GM06990 (cell line): ENCODE measurements around the gene IQSEC3.
"Not testable (repeated sequence)": the region's sequence is repeated elsewhere in the genome, so short reads cannot be mapped to it uniquely, and the experiment has no call there.

Experiments
- DNase-seq: peaks from one replicate; pipeline ENCODE4 v3.0.0-alpha.2; 2011; ENCODE audit not compliant: insufficient read length; ENCODE audit errors: extremely low read depth
- H3K27me3 ChIP-seq: replicated peaks from 2 replicates; pipeline ENCODE4 v1.6.0; 2011; ENCODE audit warnings: low read length; ENCODE audit not compliant: control insufficient read depth, insufficient read depth
- H3K36me3 ChIP-seq: 2 replicates; pipeline ENCODE4 v1.5.1; 2011; ENCODE audit warnings: low read length; ENCODE audit not compliant: control insufficient read depth, insufficient read depth
- H3K4me3 ChIP-seq: replicated peaks from 2 replicates; pipeline ENCODE4 v1.5.1; 2011; ENCODE audit warnings: low read depth, mild to moderate bottlenecking, control low read depth, low read length
- TF ChIP-seq, protein P1 (sequence below): IDR thresholded peaks from 2 replicates; pipeline ENCODE4 v1.5.1; 2011; ENCODE audit warnings: low read length, control low read depth, mild to moderate bottlenecking, inconsistent platforms; ENCODE audit not compliant: insufficient read depth, poor library complexity, severe bottlenecking

The IQSEC3 gene

DNA sequence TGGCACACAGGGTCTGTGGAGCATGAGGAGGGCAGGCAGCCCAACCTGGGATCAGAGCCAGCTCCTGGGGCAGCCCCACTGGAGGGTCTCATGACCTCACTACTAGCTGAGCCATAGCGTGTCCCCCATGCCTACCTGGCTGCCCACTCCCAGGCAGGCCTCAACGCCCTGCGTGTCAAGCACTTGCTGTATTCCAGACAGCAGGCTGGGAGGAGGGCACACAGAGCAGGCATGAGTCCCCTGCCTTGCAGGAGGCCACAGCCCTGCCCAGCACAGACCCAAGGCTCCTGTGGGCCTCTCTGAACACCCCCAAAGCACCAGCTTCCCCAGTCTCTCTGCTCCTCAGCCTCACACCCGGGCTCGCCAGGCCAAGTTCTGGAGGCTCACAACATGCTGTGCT is 64.0 kb downstream of the IQSEC3 start:
- DNase-seq, result no peak
- Histone ChIP-seq H3K4me3 (no peak overlapping the region), H3K36me3 (no peaks in the 10 kb centered on the region), H3K27me3 (peaks cover 1% of the 10 kb centered on the region)
- TF ChIP-seq, protein P1, sequence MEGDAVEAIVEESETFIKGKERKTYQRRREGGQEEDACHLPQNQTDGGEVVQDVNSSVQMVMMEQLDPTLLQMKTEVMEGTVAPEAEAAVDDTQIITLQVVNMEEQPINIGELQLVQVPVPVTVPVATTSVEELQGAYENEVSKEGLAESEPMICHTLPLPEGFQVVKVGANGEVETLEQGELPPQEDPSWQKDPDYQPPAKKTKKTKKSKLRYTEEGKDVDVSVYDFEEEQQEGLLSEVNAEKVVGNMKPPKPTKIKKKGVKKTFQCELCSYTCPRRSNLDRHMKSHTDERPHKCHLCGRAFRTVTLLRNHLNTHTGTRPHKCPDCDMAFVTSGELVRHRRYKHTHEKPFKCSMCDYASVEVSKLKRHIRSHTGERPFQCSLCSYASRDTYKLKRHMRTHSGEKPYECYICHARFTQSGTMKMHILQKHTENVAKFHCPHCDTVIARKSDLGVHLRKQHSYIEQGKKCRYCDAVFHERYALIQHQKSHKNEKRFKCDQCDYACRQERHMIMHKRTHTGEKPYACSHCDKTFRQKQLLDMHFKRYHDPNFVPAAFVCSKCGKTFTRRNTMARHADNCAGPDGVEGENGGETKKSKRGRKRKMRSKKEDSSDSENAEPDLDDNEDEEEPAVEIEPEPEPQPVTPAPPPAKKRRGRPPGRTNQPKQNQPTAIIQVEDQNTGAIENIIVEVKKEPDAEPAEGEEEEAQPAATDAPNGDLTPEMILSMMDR, result no peak

DNA sequence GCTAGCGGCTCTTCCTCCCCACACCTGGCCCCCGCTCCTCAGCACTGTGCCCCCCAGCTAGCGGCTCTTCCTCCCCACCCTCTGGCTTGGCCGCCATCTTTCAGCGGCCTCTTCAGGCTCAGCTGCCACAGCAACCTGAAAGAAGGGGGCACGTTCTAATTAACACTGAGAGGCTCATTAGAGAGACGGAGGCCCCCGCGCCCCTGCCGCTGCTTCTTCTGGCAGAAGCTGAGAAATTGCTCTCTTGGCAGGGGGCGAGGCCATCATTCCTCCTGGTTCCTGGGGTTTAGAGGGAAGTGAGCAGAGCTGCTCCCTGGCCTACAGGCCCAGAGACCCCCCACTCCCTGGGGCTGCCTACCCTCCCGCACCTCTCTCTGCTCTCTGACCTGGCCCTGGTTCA is 64.4 kb downstream of the IQSEC3 start:
- DNase-seq, result no peak
- Histone ChIP-seq H3K36me3 (no peaks in the 10 kb centered on the region), H3K27me3 (peaks cover 1% of the 10 kb centered on the region), H3K4me3 (no peak overlapping the region)
- TF ChIP-seq, protein P1, result no peak

DNA sequence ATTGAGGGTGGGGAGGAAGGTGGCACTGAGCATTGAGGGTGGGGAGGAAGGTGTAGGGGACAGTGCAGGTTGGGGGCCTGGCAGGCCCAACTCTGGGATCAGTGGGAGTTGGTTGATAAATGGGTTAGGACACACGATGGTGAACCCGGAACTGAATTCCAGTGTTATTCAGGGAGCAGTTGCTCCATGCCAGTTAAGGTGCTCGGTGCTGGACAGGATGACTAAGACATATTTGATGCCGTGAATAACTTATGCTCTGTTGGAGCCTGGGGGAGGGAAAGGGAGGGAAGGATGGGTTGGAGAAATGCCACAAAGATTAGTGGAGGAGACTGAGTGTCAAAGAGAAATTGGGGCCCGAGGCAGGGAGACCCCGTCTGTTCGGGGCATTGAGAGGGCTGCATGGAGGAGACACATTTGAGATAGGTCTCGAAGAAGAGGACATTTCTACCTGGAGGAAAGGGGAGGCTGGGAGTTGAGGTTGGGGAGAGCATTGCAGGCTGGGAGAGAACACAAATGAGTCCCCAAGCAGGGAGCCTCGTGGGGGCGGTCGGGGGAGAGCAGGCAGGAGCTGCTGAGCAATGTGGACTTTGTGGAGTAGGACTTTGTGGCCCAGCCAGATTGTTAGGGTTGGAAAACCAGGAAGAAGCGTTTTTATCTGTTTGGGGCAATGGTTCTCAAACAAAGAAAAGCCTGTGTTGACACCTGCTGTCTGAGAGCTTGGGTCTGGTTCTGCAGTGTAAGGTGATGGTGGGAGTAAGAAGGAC is 65.3 kb downstream of the IQSEC3 start:
- Histone ChIP-seq H3K36me3 (no peaks in the 10 kb centered on the region), H3K4me3 (no peak overlapping the region), H3K27me3 (peaks cover 1% of the 10 kb centered on the region)
- DNase-seq, result no peak
- TF ChIP-seq, protein P1, result no peak

DNA sequence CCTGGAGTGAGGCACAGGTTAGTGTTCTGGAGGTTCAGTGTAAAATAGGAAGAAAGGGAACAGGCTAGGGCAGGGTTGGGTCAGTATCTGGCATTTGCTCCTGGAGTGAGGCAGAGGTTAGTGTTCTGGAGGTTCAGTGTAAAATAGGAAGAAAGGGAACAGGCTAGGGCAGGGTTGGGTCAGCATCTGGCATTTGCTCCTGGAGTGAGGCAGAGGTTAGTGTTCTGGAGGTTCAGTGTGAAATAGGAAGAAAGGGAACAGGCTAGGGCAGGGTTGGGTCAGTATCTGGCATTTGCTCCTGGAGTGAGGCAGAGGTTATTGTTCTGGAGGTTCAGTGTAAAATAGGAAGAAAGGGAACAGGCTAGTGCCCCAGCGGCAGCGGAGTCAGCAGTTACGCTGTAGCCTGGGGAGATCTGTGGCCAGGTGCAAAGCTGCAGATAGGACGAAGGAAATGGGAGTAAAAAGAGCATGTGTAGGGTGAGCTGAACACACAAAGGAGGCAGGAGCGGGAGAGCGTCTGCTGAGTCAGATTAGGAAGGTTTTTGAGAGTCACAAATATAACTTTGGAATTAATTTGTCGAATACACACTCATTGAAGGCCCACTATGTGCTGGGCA is 67.2 kb downstream of the IQSEC3 start:
- not testable (repeated sequence) for H3K36me3 ChIP-seq, H3K4me3 ChIP-seq, DNase-seq, H3K27me3 ChIP-seq

DNA sequence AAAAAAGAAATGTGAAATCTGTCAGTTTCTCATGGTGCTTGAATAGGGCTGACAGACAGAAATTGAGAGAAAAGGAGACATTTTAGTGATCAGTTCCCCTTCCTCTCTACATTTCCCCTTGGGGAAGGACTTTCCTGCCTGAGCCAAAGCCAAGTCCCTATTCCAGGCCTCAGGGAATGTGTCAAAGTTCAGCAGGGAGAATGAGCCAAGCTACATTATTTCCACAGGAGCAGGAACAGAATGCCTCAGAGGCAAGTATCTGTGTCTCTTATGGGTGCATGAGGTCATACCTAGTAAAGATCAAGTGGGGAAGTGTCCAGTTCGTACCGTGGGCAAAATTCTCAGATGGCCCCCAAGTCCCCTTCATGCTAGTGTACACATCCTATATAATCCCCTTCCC is 68.6 kb downstream of the IQSEC3 start:
- Histone ChIP-seq H3K27me3 (no peaks in the 10 kb centered on the region), H3K4me3 (no peak overlapping the region), H3K36me3 (no peaks in the 10 kb centered on the region)
- DNase-seq, result no peak
- TF ChIP-seq, protein P1, result no peak

DNA sequence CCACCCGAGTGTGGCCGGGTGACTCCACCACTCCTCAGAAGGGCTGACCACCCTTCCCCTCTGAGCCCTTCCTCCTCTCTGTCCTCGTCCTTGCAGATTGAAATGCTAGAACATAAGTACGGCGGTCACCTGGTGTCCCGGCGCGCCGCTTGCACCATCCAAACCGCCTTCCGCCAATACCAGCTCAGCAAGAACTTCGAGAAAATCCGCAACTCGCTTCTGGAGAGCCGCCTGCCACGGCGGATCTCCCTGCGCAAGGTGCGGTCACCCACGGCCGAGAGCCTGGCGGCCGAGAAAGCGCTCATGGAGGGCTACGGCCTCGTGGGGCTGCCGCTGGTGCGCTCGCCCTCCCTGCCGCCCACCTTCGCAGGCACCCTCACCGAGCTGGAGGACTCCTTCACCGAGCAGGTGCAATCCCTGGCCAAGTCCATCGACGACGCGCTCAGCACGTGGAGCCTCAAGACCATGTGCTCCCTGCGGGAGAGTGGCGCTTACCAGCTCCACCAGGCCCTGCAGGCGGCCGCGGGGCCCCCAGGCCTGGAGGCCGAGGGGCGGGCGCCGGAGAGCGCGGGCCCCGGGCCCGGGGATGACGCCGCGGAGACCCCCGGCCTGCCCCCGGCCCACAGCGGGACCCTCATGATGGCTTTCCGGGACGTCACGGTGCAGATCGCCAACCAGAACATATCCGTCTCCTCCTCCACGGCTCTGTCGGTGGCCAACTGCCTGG is 71.8 kb downstream of the IQSEC3 start:
- no peak for DNase-seq
- Histone ChIP-seq H3K4me3 (no peak overlapping the region), H3K36me3 (no peaks in the 10 kb centered on the region), H3K27me3 (no peaks in the 10 kb centered on the region; the same call in 1 of the 2 replicates)
- TF ChIP-seq, protein P1, result no peak
